Astrocyte (in vitro differentiated cells and primary cell): ENCODE results near the gene GARIN5A.

Source experiments
- CTCF ChIP-seq: IDR thresholded peaks from 2 replicates; pipeline ENCODE4 v1.5.1; 2011; ENCODE audit warnings: low read depth, mild to moderate bottlenecking, inconsistent platforms, low read length, moderate library complexity; ENCODE audit not compliant: insufficient read depth
- EZH2 ChIP-seq: IDR thresholded peaks from 2 replicates; pipeline ENCODE4 v1.6.1; 2012; ENCODE audit warnings: mild to moderate bottlenecking, low read length, inconsistent platforms; ENCODE audit not compliant: insufficient read depth

GRCh38 chr19:50490991-50491472 is 14.4 kb upstream of the GARIN5A start:
- TF ChIP-seq CTCF (no peak), EZH2 (no peak)
